B cell (primary cell): ENCODE data around the gene GPC3. TPM values are rescaled to one million over a fixed set of nuclear protein-coding genes. Genes with fewer than 3 reads are reported as not detected.

Experiments
- ATAC-seq: fragments of 200-7000 bp; cut with Tn5 transposase; one replicate; pipeline ENCODE4 v1.10.0; 2021; ENCODE audit warnings: low read depth, mild to moderate bottlenecking, moderate number of reproducible peaks, moderate library complexity
- CTCF ChIA-PET: fragments of 350-600 bp; sonication (Branson Sonifier 250); formaldehyde crosslinking; loops from one replicate; lab custom pipeline; 2021; ENCODE audit warnings: antibody characterized with exemption, inconsistent platforms; lab: Charles Lee
- POLR2A ChIA-PET: fragments of 350-600 bp; sonication (Branson Sonifier 250); formaldehyde crosslinking; loops from one replicate; lab custom pipeline; 2021; ENCODE audit warnings: antibody characterized with exemption; lab: Charles Lee
- DNase-seq: peaks from one replicate; pipeline ENCODE4 v3.0.0; 2013
- H2AFZ ChIP-seq: 2 replicates; pipeline ENCODE4 v1.6.1; 2012; ENCODE audit warnings: mild to moderate bottlenecking, low read depth, low read length; ENCODE audit not compliant: insufficient read depth, poor library complexity, severe bottlenecking
- H3K27ac ChIP-seq, 2 donors: 1 replicate in 1 of 2; 2 replicates in 1 of 2; pipeline ENCODE4 v1.5.1; 2012 to 2013; ENCODE audit warnings: low read length in 2 of 2, mild to moderate bottlenecking in 2 of 2, moderate library complexity in 1 of 2
- H3K27me3 ChIP-seq, 4 experiments: fragments of 200-600 bp in 1 of 4; sonication (generic) in 1 of 4; replicated peaks in 1 of 4; 1 replicate in 2 of 4; 2 replicates in 2 of 4; pipeline versions ENCODE4 v1.6.1 to v1.7.0; 2013 to 2016; ENCODE audit warnings: low read length in 3 of 4, mild to moderate bottlenecking in 2 of 4, mixed read lengths in 1 of 4, moderate library complexity in 1 of 4; ENCODE audit not compliant: insufficient read depth in 4 of 4, control insufficient read depth in 3 of 4; ENCODE audit errors: control extremely low read depth in 1 of 4
- H3K36me3 ChIP-seq, 2 experiments: replicated peaks in 1 of 2; 1 replicate in 1 of 2; 2 replicates in 1 of 2; pipeline versions ENCODE4 v1.6.1 to v1.7.1; 2013; ENCODE audit warnings: low read length in 1 of 2; ENCODE audit not compliant: insufficient read depth in 2 of 2, control insufficient read depth in 1 of 2; ENCODE audit errors: control extremely low read depth in 1 of 2, extremely low read depth in 1 of 2
- H3K4me1 ChIP-seq, 2 donors: fragments of 200-600 bp in 1 of 2; sonication (generic) in 1 of 2; 1 replicate in 1 of 2; 2 replicates in 1 of 2; pipeline versions ENCODE4 v1.5.1 to v1.6.1; 2013 to 2017; ENCODE audit warnings: low read length in 2 of 2; ENCODE audit not compliant: control insufficient read depth in 2 of 2, insufficient read depth in 2 of 2
- H3K4me2 ChIP-seq: replicated peaks from 2 replicates; pipeline ENCODE3; 2012; ENCODE audit warnings: mild to moderate bottlenecking, low read depth, low read length; ENCODE audit not compliant: poor library complexity, severe bottlenecking
- H3K4me3 ChIP-seq, 5 experiments: fragments of 200-600 bp in 1 of 5; sonication (generic) in 1 of 5; 1 replicate in 3 of 5; 2 replicates in 2 of 5; pipeline versions ENCODE4 v1.5.1 to v1.7.0; 2011 to 2016; ENCODE audit warnings: low read length in 4 of 5, mild to moderate bottlenecking in 4 of 5, low read depth in 2 of 5, control low read depth in 1 of 5, moderate library complexity in 1 of 5; ENCODE audit not compliant: insufficient read depth in 1 of 5; ENCODE audit errors: control extremely low read depth in 1 of 5, extremely low read depth in 1 of 5
- H3K79me2 ChIP-seq: fragments of 200-600 bp; sonication (generic); one replicate; pipeline ENCODE4 v1.6.0; 2016; ENCODE audit warnings: low read length; ENCODE audit not compliant: control insufficient read depth, insufficient read depth
- H3K9ac ChIP-seq: fragments of 200-600 bp; sonication (generic); 2 replicates; pipeline ENCODE4 v1.6.1; 2017; ENCODE audit warnings: mild to moderate bottlenecking, low read length, moderate library complexity
- H3K9me3 ChIP-seq, 3 donors: one replicate each; pipeline versions ENCODE4 v1.6.1 to v1.7.1; 2013; ENCODE audit warnings: low read length in 2 of 3; ENCODE audit not compliant: control insufficient read depth in 2 of 3, insufficient read depth in 1 of 3; ENCODE audit errors: control extremely low read depth in 1 of 3
- H4K20me1 ChIP-seq: 2 replicates; pipeline ENCODE4 v1.6.0; 2012; ENCODE audit warnings: mild to moderate bottlenecking, low read length; ENCODE audit not compliant: insufficient read depth, control insufficient read depth, poor library complexity, severe bottlenecking
- H3K27ac Mint-ChIP-seq: one replicate; pipeline ENCODE4 v1.8.0; 2021; ENCODE audit warnings: mixed read lengths
- H3K27me3 Mint-ChIP-seq: one replicate; pipeline ENCODE4 v1.8.0; 2021; ENCODE audit warnings: mixed read lengths
- H3K4me1 Mint-ChIP-seq: one replicate; pipeline ENCODE4 v1.8.0; 2021; ENCODE audit warnings: mixed read lengths
- H3K4me3 Mint-ChIP-seq: one replicate; pipeline ENCODE4 v1.8.0; 2021; ENCODE audit warnings: mixed read lengths
- H3K9me3 Mint-ChIP-seq: one replicate; pipeline ENCODE4 v1.8.0; 2022; ENCODE audit warnings: mixed read lengths; ENCODE audit not compliant: insufficient read depth
- EZH2 ChIP-seq: IDR thresholded peaks from 2 replicates; pipeline ENCODE4 v1.6.1; 2012; ENCODE audit warnings: borderline replicate concordance, low read depth, mild to moderate bottlenecking, moderate library complexity, low read length; ENCODE audit not compliant: insufficient read depth, poor library complexity, severe bottlenecking
- WGBS: methylation state at CpG from one replicate; pipeline ENCODE4 v1.1.5; 2013; ENCODE audit warnings: missing lambda C conversion rate; ENCODE audit not compliant: insufficient coverage; 5-methylcytosine and 5-hydroxymethylcytosine counted together
- intact Hi-C: fragments of 100-400 bp; cut with micrococcal nuclease; formaldehyde crosslinking; loops from one replicate; pipeline ENCODE4 v1.10.0; 2022
- polyA plus RNA-seq: library from polyadenylated mRNA; depleted of rRNA; stranded (reverse); fragments of >200 nt; gene quantifications from 2 replicates; pipeline ENCODE4 v1.2.3, GENCODE V29; 2012
- total RNA-seq, 2 donors: library from RNA; stranded (reverse); fragments of 120-200 nt in 1 of 2; gene quantifications; 1 replicate in 1 of 2; 2 replicates in 1 of 2; pipeline versions ENCODE4 v1.2.3 to v1.2.4, GENCODE V29; 2013 to 2022
- TF ChIP-seq, protein P1 (sequence below): fragments of 200-600 bp; IDR thresholded peaks from one replicate; pipeline ENCODE4 v1.8.0; 2022; ENCODE audit warnings: antibody characterized with exemption, mild to moderate bottlenecking

Gene GPC3
- total and polyA plus RNA-seq, 2 donors (not counting 1 experiment from before 2014, with no cell fraction given), result not detected

DNA sequence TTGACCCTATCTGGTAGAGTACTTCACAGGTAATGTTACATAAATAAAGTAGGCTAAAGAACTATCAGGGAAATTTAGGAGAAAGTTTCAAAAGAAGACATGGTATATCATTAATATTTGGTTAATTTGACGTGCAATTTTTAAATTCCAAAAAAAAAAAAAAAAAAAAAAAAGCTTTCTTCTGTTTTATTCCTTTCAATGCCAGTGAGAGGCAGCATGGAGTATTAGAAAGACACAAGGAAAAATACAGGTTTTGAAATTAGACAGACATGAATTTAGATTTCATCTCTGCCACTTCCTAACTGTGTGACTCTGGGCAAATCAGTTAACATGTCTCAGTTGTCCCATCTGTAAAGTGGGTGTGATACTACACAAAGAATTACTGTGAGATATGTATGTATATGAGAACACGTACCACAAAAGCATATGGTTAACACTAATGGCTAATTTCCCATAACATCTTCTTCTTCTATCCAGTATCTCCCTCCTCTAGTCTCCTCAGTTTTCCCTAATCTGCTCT lies 132.5 kb downstream of the GPC3 start:
- H3K4me2 ChIP-seq, result no peak overlapping the region
- no peak overlapping the region for H2AFZ ChIP-seq
- H3K79me2 ChIP-seq, result no peaks in the 10 kb centered on the region
- Mint-ChIP-seq H3K9me3 (no peaks in the 10 kb centered on the region), H3K4me3 (no peak overlapping the region), H3K4me1 (no peaks in the 10 kb centered on the region), H3K27me3 (no peaks in the 10 kb centered on the region), H3K27ac (no peak overlapping the region)
- H3K4me1 ChIP-seq, result no peaks in the 10 kb centered on the region
- POLR2A ChIA-PET, result no interaction called here
- TF ChIP-seq EZH2, result no peak
- TF ChIP-seq, protein P1, sequence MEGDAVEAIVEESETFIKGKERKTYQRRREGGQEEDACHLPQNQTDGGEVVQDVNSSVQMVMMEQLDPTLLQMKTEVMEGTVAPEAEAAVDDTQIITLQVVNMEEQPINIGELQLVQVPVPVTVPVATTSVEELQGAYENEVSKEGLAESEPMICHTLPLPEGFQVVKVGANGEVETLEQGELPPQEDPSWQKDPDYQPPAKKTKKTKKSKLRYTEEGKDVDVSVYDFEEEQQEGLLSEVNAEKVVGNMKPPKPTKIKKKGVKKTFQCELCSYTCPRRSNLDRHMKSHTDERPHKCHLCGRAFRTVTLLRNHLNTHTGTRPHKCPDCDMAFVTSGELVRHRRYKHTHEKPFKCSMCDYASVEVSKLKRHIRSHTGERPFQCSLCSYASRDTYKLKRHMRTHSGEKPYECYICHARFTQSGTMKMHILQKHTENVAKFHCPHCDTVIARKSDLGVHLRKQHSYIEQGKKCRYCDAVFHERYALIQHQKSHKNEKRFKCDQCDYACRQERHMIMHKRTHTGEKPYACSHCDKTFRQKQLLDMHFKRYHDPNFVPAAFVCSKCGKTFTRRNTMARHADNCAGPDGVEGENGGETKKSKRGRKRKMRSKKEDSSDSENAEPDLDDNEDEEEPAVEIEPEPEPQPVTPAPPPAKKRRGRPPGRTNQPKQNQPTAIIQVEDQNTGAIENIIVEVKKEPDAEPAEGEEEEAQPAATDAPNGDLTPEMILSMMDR, result no peak
- H3K4me3 ChIP-seq, result no peak overlapping the region
- ATAC-seq (no peak), DNase-seq (no peak)
- H3K27ac ChIP-seq, result no peak overlapping the region
- H4K20me1 ChIP-seq, result no peaks in the 10 kb centered on the region
- no CpG with 5 or more reads among the region's 2 CpGs for WGBS
- no peaks in the 10 kb centered on the region for H3K9me3 ChIP-seq
- no peak overlapping the region for H3K9ac ChIP-seq
- peaks cover 0 to 3% (median 0%) of the 10 kb centered on the region in 4 experiments for H3K27me3 ChIP-seq
- intact Hi-C loops, result no loop called here
- CTCF ChIA-PET, result no interaction called here
- no peaks in the 10 kb centered on the region for H3K36me3 ChIP-seq

DNA sequence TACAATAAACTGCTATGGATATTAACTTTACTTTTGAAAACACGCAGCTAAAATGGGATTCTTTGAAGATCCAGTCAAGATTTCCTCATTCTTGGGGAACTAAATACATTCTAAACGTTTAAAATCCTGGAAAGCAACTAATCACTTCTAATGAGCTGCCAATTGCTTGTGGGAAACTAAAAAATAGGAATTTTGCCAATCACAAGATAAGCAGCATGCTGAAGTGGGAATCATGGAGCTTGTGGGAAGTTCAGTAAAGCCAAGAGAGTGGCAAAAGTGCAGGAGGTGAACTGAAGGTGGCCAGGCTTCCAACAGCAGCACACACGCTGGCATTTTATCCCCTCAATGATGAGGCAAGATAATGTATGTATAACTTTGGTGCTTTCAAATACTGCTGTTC lies 133.0 kb downstream of the GPC3 start:
- H4K20me1 ChIP-seq, result no peaks in the 10 kb centered on the region
- no peak overlapping the region for H3K9ac ChIP-seq
- Mint-ChIP-seq H3K4me1 (peaks cover 1% of the 10 kb centered on the region), H3K27ac (no peak overlapping the region), H3K27me3 (no peaks in the 10 kb centered on the region), H3K4me3 (no peak overlapping the region), H3K9me3 (no peaks in the 10 kb centered on the region)
- no peak for ATAC-seq
- H3K36me3 ChIP-seq, result no peaks in the 10 kb centered on the region
- TF ChIP-seq, protein P1, result no peak
- TF ChIP-seq EZH2, result no peak
- no peak overlapping the region for H2AFZ ChIP-seq
- H3K4me2 ChIP-seq, result no peak overlapping the region
- ChIA-PET POLR2A (no interaction called here), CTCF (no interaction called here)
- intact Hi-C loops, result no loop called here
- H3K4me3 ChIP-seq, result no peak overlapping the region
- no peak for DNase-seq
- WGBS, result no CpG with 5 or more reads among the region's 3 CpGs
- H3K27ac ChIP-seq, result no peak overlapping the region
- no peaks in the 10 kb centered on the region for H3K9me3 ChIP-seq
- no peaks in the 10 kb centered on the region for H3K4me1 ChIP-seq
- no peaks in the 10 kb centered on the region for H3K79me2 ChIP-seq
- peaks cover 0 to 3% (median 0%) of the 10 kb centered on the region in 4 experiments for H3K27me3 ChIP-seq
